OCI-LY1 (cell line): ENCODE results near the gene HBP1.

ENCODE experiments used
- EZH2 ChIP-seq: fragments of 200-600 bp; sonication (generic), shearing (Covaris generic); IDR thresholded peaks from 2 replicates; pipeline ENCODE4 v1.8.0; 2017; ENCODE audit warnings: borderline replicate concordance, mixed run types, mild to moderate bottlenecking, antibody characterized with exemption, low read length, moderate library complexity, mixed read lengths
- TF ChIP-seq, protein P1 (sequence below): fragments of 200-600 bp; sonication (generic), shearing (Covaris generic); IDR thresholded peaks from 2 replicates; pipeline ENCODE4 v1.5.1; 2017; ENCODE audit warnings: mild to moderate bottlenecking, antibody characterized with exemption, low read length, moderate library complexity, mixed read lengths

DNA sequence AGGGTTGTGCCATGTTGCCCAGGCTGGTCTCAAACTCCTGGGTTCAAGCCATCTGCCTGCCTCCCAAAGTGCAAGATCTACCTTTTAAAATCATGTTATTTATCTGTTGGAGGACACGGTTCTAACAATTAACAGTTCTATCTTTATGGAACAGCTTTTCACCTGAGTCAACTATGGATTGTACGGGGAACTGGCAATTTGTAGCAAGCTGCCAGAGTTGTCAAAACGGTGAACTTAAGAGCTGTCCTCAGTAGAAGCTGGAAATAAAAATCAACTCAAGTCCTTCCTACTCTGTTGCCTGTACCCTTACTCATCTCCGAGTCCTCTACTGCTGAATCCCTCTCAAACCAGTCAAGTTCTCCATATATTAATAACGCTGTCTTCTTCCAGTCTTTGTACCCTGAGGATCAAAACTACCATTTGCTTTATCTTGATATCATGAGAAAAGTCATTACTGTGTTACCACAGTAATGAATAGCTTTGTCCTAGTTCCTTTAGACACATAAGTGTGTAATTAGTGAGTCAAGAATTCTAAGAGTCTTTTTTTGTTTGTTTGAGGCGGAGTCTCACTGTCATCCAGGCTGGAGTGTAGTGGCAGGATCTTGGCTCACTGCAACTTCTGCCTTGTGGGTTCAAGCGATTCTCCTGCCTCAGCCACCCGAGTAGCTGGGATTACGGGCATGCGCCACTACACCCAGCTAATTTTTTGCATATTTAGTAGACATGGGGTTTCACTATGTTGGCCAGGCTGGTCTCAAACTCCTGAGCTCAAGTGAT lies 28.2 kb downstream of the HBP1 start:
- TF ChIP-seq, protein P1, sequence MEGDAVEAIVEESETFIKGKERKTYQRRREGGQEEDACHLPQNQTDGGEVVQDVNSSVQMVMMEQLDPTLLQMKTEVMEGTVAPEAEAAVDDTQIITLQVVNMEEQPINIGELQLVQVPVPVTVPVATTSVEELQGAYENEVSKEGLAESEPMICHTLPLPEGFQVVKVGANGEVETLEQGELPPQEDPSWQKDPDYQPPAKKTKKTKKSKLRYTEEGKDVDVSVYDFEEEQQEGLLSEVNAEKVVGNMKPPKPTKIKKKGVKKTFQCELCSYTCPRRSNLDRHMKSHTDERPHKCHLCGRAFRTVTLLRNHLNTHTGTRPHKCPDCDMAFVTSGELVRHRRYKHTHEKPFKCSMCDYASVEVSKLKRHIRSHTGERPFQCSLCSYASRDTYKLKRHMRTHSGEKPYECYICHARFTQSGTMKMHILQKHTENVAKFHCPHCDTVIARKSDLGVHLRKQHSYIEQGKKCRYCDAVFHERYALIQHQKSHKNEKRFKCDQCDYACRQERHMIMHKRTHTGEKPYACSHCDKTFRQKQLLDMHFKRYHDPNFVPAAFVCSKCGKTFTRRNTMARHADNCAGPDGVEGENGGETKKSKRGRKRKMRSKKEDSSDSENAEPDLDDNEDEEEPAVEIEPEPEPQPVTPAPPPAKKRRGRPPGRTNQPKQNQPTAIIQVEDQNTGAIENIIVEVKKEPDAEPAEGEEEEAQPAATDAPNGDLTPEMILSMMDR = no peak
- no peak for TF ChIP-seq EZH2
